Smooth muscle cell (in vitro differentiated cells): ENCODE data around the gene SOX6. TPM values are rescaled to one million over a fixed set of nuclear protein-coding genes. Genes with fewer than 3 reads are reported as not detected.
A peak's percentile ranks its signal among the peaks of the same experiment; 100 is the strongest.
"Not testable (repeated sequence)": the region's sequence is repeated elsewhere in the genome, so short reads cannot be mapped to it uniquely, and the experiment has no call there.

Experiments
- DNase-seq: peaks from one replicate; lab custom pipeline; 2025; ENCODE audit not compliant: unreplicated experiment; lab: John Stamatoyannopoulos, UW
- H2AFZ ChIP-seq: fragments of 200-600 bp; sonication (generic); 2 replicates; pipeline ENCODE4 v1.6.0; 2016; ENCODE audit warnings: antibody characterized with exemption, low read depth, mild to moderate bottlenecking
- H3F3A ChIP-seq: fragments of 200-600 bp; sonication (generic); 2 replicates; pipeline ENCODE4 v1.6.0; 2017; ENCODE audit warnings: antibody characterized with exemption, low read depth
- H3K27ac ChIP-seq: fragments of 200-600 bp; sonication (generic); 2 replicates; pipeline ENCODE4 v1.5.1; 2016; ENCODE audit warnings: low read depth, mild to moderate bottlenecking
- H3K27me3 ChIP-seq: fragments of 200-600 bp; sonication (generic); 2 replicates; pipeline ENCODE4 v1.6.1; 2016; ENCODE audit warnings: low read depth, mild to moderate bottlenecking
- H3K36me3 ChIP-seq: fragments of 200-600 bp; sonication (generic); 2 replicates; pipeline ENCODE4 v1.5.1; 2016; ENCODE audit warnings: low read depth
- H3K4me1 ChIP-seq: fragments of 200-600 bp; sonication (generic); 2 replicates; pipeline ENCODE4 v1.5.1; 2016; ENCODE audit warnings: low read depth
- H3K4me2 ChIP-seq: fragments of 200-600 bp; sonication (generic); 2 replicates; pipeline ENCODE4 v1.6.0; 2016; ENCODE audit warnings: mild to moderate bottlenecking
- H3K4me3 ChIP-seq: fragments of 200-600 bp; sonication (generic); 2 replicates; pipeline ENCODE4 v1.5.1; 2016; ENCODE audit warnings: mild to moderate bottlenecking
- H3K79me2 ChIP-seq: fragments of 200-600 bp; sonication (generic); 2 replicates; pipeline ENCODE4 v1.6.0; 2016; ENCODE audit warnings: low read depth, mild to moderate bottlenecking
- H3K9ac ChIP-seq: fragments of 200-600 bp; sonication (generic); 2 replicates; pipeline ENCODE4 v1.6.0; 2016; ENCODE audit warnings: low read depth
- H3K9me3 ChIP-seq: fragments of 200-600 bp; sonication (generic); replicated peaks from 2 replicates; pipeline ENCODE4 v1.5.1; 2016; ENCODE audit warnings: low read depth
- H4K20me1 ChIP-seq: fragments of 200-600 bp; sonication (generic); 2 replicates; pipeline ENCODE4 v1.6.0; 2016; ENCODE audit warnings: low read depth
- CTCF ChIP-seq: fragments of 200-600 bp; sonication (generic); IDR thresholded peaks from 2 replicates; pipeline ENCODE4 v1.5.1; 2017; ENCODE audit warnings: borderline replicate concordance, mild to moderate bottlenecking, antibody characterized with exemption; ENCODE audit not compliant: insufficient read depth, poor library complexity, severe bottlenecking
- WGBS: methylation state at CpG from one replicate; pipeline ENCODE4 v1.1.7; 2016; ENCODE audit warnings: low lambda C conversion rate; 5-methylcytosine and 5-hydroxymethylcytosine counted together
- polyA plus RNA-seq: library from polyadenylated mRNA; unstranded; fragments of >200 nt; fragmentation: Nextera tagmentation; extraction: Ambion mirVana; gene quantifications from 2 replicates; pipeline ENCODE4 v1.2.1, GENCODE V29; 2016
- total RNA-seq: library from RNA; depleted of rRNA; stranded (reverse); fragments of >200 nt; gene quantifications from 2 replicates; pipeline ENCODE4 v1.2.3, GENCODE V29; 2014

The SOX6 gene
- total and polyA plus RNA-seq, 2 experiments from 2014 or later = 11.2 to 27.6 TPM

DNA sequence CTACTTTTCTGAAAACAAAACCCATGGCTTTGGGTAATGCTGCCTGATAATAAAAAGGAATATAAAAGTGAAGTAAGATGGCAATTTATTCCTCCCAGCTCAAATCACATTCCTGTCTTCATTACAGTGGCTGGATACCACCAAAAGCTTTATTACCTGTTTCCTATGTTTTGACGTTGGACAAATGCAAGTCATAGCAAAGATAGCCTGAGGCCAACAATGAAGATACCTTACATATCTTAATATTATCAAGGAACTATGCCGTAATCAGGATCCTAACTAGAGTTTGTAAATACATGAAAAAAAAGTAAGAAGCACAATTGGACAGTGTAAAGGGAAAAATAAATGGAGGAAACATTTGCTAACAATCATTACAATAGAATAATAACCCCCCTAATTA lies 202.4 kb downstream of the SOX6 start:
- TF ChIP-seq CTCF = no peak
- no peaks in the 10 kb centered on the region for H3K9me3 ChIP-seq
- no peaks in the 10 kb centered on the region for H3K27me3 ChIP-seq
- peaks cover 4% of the 10 kb centered on the region for H3K79me2 ChIP-seq
- H4K20me1 ChIP-seq = no peaks in the 10 kb centered on the region
- H2AFZ ChIP-seq = no peak overlapping the region
- 70% methylated on average over 2 of the region's 2 CpGs for WGBS
- H3K9ac ChIP-seq = no peak overlapping the region
- no peaks in the 10 kb centered on the region for H3K36me3 ChIP-seq
- no peaks in the 10 kb centered on the region for H3F3A ChIP-seq
- no peak for DNase-seq
- peaks cover 7% of the 10 kb centered on the region for H3K4me1 ChIP-seq
- H3K4me2 ChIP-seq = no peak overlapping the region
- H3K4me3 ChIP-seq = no peak overlapping the region
- no peak overlapping the region for H3K27ac ChIP-seq

DNA sequence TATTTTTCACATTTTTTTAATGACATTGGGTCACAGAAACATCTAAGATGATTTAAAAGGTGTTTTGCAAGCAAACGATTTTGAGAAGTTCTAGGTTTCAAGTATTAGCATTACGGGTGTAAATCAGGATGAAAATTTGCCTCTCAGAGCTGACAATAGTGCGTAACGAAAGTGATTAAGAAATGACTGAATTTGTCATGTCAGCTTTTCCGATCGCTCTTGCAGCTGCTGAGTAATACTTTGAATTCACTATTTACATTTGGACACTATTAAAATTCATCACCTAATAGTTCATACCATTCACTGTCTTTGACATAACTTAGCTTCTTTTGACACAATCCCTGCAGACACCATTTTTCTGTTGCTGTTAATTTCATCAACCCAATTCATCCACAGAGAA lies 205.2 kb downstream of the SOX6 start:
- TF ChIP-seq CTCF = no peak
- Histone ChIP-seq H3K9ac (no peak overlapping the region), H3K27me3 (no peaks in the 10 kb centered on the region)

GRCh38 chr11:16149476-16149875 lies 206.9 kb downstream of the SOX6 start:
- H3K79me2 ChIP-seq = no peaks in the 10 kb centered on the region
- peak overlapping the region; percentile 75 for H3K4me2 ChIP-seq
- TF ChIP-seq CTCF = no peak
- H3K9me3 ChIP-seq = no peaks in the 10 kb centered on the region
- 39% methylated on average over 1 of the region's 1 CpG for WGBS
- H2AFZ ChIP-seq = no peak overlapping the region
- no peaks in the 10 kb centered on the region for H3F3A ChIP-seq
- H3K4me1 ChIP-seq = peaks cover 18% of the 10 kb centered on the region
- no peaks in the 10 kb centered on the region for H3K27me3 ChIP-seq
- no peak for DNase-seq
- no peak overlapping the region for H3K4me3 ChIP-seq
- peak overlapping the region; percentile 61 for H3K27ac ChIP-seq
- no peaks in the 10 kb centered on the region for H4K20me1 ChIP-seq
- H3K9ac ChIP-seq = no peak overlapping the region
- H3K36me3 ChIP-seq = no peaks in the 10 kb centered on the region

More for the DNA sequence above, 205.2 kb downstream of the SOX6 start:
- Histone ChIP-seq H3K79me2 (no peaks in the 10 kb centered on the region), H3K4me1 (peaks cover 18% of the 10 kb centered on the region), H3K9me3 (no peaks in the 10 kb centered on the region), H3K27ac (no peak overlapping the region), H3K4me2 (no peak overlapping the region), H3K4me3 (no peak overlapping the region), H3K36me3 (no peaks in the 10 kb centered on the region), H4K20me1 (no peaks in the 10 kb centered on the region), H2AFZ (no peak overlapping the region), H3F3A (no peaks in the 10 kb centered on the region)
- WGBS = 80% methylated on average over 6 of the region's 6 CpGs
- no peak for DNase-seq

GRCh38 chr11:16148301-16148931 lies 207.9 kb downstream of the SOX6 start:
- Histone ChIP-seq H3K9me3 (no peaks in the 10 kb centered on the region), H3K79me2 (no peaks in the 10 kb centered on the region), H3K27me3 (no peaks in the 10 kb centered on the region), H4K20me1 (no peaks in the 10 kb centered on the region), H3K4me3 (peak overlapping the region; percentile 13), H2AFZ (no peak overlapping the region), H3K4me2 (peak overlapping the region; percentile 75), H3K36me3 (no peaks in the 10 kb centered on the region), H3F3A (no peaks in the 10 kb centered on the region), H3K27ac (peak overlapping the region; percentile 61), H3K9ac (no peak overlapping the region), H3K4me1 (peaks cover 18% of the 10 kb centered on the region)
- 18% methylated on average over 8 of the region's 8 CpGs for WGBS
- DNase-seq = no peak
- TF ChIP-seq CTCF = no peak

DNA sequence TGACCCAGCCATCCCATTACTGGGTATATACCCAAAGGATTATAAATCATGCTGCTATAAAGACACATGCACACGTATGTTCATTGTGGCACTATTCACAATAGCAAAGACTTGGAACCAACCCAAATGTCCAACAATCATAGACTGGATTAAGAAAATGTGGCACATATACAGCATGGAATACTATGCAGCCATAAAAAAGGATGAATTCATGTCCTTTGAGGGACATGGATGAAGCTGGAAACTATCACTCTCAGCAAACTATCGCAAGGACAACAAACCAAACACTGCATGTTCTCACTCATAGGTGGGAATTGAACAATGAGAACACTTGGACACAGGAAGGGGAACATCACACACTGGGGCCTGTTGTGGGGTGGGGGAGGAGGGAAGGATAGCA lies 209.4 kb downstream of the SOX6 start:
- H3K36me3 ChIP-seq, H3K4me2 ChIP-seq, H4K20me1 ChIP-seq, DNase-seq, H2AFZ ChIP-seq, H3K4me3 ChIP-seq, H3F3A ChIP-seq, H3K27me3 ChIP-seq, H3K79me2 ChIP-seq, H3K27ac ChIP-seq, H3K9me3 ChIP-seq, H3K9ac ChIP-seq: not testable (repeated sequence)
- 96% methylated on average over 2 of the region's 2 CpGs for WGBS
- H3K4me1 ChIP-seq = peaks cover 18% of the 10 kb centered on the region
